ENCODE results near the gene WWTR1. TPM values are rescaled to one million over a fixed set of nuclear protein-coding genes. Genes with fewer than 3 reads are reported as not detected.

WWTR1 gene
- total RNA-seq, 1 experiment from 2014 or later, result 24.4 TPM

- Histone ChIP-seq H3K79me1 (ENCODE audit: insufficient read depth, low read depth, low read length, poor library complexity, severe bottlenecking) (no peaks in the 10 kb centered on the region), H3K27me3 (ENCODE audit: insufficient read depth, low read length) (no peaks in the 10 kb centered on the region), H3K23ac (ENCODE audit: insufficient read length, low read depth, low read length) (no peak overlapping the region), H4K91ac (ENCODE audit: insufficient read length, low read depth, low read length) (no peak overlapping the region), H2BK5ac (ENCODE audit: insufficient read length, low read length) (no peak overlapping the region), H2AFZ (ENCODE audit: low read length) (no peak overlapping the region), H2BK12ac (ENCODE audit: insufficient read length, low read depth, low read length) (no peak overlapping the region), H3K79me2 (ENCODE audit: insufficient read depth, low read length) (no peaks in the 10 kb centered on the region), H3K4me2 (ENCODE audit: insufficient read depth, insufficient read length, low read length) (no peak overlapping the region), H4K5ac (ENCODE audit: insufficient read length, low read depth, low read length) (no peak overlapping the region), H4K20me1 (ENCODE audit: control insufficient read depth, insufficient read depth, insufficient read length) (no peaks in the 10 kb centered on the region), H3K14ac (ENCODE audit: insufficient read depth, low read length) (no peak overlapping the region), H3K27ac (ENCODE audit: insufficient read length, low read depth, low read length) (no peak overlapping the region), H3K56ac (ENCODE audit: insufficient read length, low read depth, low read length) (no peak overlapping the region), H4K8ac (replicated peaks; ENCODE audit: insufficient read length, low read depth, low read length) (no peak overlapping the region), H3T11ph (ENCODE audit: low read length) (no peak overlapping the region), H2BK120ac (ENCODE audit: low read depth, low read length, poor library complexity, severe bottlenecking) (no peak overlapping the region), H2BK20ac (ENCODE audit: low read depth, low read length, poor library complexity, severe bottlenecking) (no peak overlapping the region), H3K4me1 (ENCODE audit: insufficient read depth, low read length) (no peaks in the 10 kb centered on the region), H3K9ac (ENCODE audit: extremely low read depth, insufficient read length, low read length) (no peak overlapping the region), H3K9me3 (ENCODE audit: control insufficient read depth, low read depth, low read length) (no peaks in the 10 kb centered on the region), H3K4ac (ENCODE audit: low read depth, low read length) (no peak overlapping the region), H3K18ac (ENCODE audit: insufficient read length, low read depth, low read length) (no peak overlapping the region), H2BK15ac (ENCODE audit: low read depth, low read length) (no peak overlapping the region), H3K23me2 (ENCODE audit: insufficient read length, low read depth, low read length, poor library complexity, severe bottlenecking) (no peaks in the 10 kb centered on the region), H2AK5ac (ENCODE audit: insufficient read length, low read length) (no peak overlapping the region)
- H3K27me3 Mint-ChIP-seq (ENCODE audit: low read depth), result no peaks in the 10 kb centered on the region
- H3K4me1 Mint-ChIP-seq, result peaks cover 13 to 16% of the 10 kb centered on the region in 2 experiments
- no peak for DNase-seq
- no peak overlapping the region for H3K27ac Mint-ChIP-seq
- no peaks in the 10 kb centered on the region for H3K36me3 Mint-ChIP-seq (ENCODE audit: insufficient read depth in 1 of 3, low read depth in 3 of 3)
- no peaks in the 10 kb centered on the region; a peak in 1 of 5 replicates for H3K9me3 Mint-ChIP-seq
- WGBS (ENCODE audit: extremely low coverage, insufficient read length, low lambda C conversion rate), result no CpG with 5 or more reads among the region's 4 CpGs
- no peak for TF ChIP-seq CTCF (conservative IDR thresholded peaks at IDR 0.05)
- no peak overlapping the region for H3K4me3 Mint-ChIP-seq
Observed at GRCh38 chr3:149497966-149498670, 159.7 kb downstream of the WWTR1 start.
